Epithelial cell of proximal tubule (primary cell): Measurements from ENCODE around the gene RNF44. TPM values are rescaled to one million over a fixed set of nuclear protein-coding genes. Genes with fewer than 3 reads are reported as not detected.

ENCODE experiments used
- DNase-seq: peaks from one replicate; pipeline ENCODE4 v3.0.0-alpha.2; 2011; ENCODE audit warnings: low read depth
- H3K4me3 ChIP-seq: 2 replicates; pipeline ENCODE4 v1.5.1; 2011; ENCODE audit warnings: low read depth, mild to moderate bottlenecking, low read length
- CTCF ChIP-seq: conservative IDR thresholded peaks from 2 replicates; pipeline ENCODE4 v1.5.1; 2012; ENCODE audit warnings: low read depth, mild to moderate bottlenecking, low read length
- total RNA-seq: library from RNA; depleted of rRNA; stranded (reverse); fragments of >200 nt; gene quantifications from 2 replicates; pipeline ENCODE4 v1.2.3, GENCODE V29; 2015

Gene RNF44
- total RNA-seq, 1 donor from 2014 or later = 17.1 TPM

DNA sequence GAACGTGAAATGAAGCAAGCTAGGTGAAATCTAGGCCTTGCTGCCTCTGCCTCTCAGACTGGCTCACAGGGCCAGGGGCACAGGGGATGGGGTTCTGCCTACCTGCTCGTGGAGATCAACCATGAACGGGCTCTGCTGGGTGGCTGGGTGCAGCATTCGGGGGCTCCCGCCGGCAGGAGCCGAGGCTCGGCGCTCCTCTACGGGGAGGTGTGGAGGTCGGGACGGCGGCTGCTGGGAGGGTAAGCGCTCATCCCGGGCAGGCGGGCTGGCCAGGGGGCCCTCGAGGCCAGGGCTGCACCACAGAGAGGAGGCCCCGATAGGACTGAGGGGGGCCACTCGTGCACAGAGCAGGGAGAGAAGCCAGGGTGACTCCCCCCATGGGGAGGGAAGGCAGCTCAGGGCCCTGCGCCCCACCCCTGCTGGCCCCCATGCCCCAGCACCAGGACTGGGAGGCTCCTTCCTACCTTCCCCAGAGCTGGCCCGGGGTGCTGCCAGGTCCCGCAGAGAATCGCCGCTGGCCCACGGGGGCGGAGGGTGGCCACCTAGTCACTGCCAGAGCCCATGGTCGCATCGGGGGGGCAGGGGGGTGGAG, 5.2 kb downstream of the RNF44 start:
- DNase-seq = no peak
- TF ChIP-seq CTCF = no peak
- H3K4me3 ChIP-seq = no peak overlapping the region

GRCh38 chr5:176530983-176531901, 6.0 kb downstream of the RNF44 start:
- H3K4me3 ChIP-seq = no peak overlapping the region
- no peak for TF ChIP-seq CTCF
- DNase-seq = no peak

DNA sequence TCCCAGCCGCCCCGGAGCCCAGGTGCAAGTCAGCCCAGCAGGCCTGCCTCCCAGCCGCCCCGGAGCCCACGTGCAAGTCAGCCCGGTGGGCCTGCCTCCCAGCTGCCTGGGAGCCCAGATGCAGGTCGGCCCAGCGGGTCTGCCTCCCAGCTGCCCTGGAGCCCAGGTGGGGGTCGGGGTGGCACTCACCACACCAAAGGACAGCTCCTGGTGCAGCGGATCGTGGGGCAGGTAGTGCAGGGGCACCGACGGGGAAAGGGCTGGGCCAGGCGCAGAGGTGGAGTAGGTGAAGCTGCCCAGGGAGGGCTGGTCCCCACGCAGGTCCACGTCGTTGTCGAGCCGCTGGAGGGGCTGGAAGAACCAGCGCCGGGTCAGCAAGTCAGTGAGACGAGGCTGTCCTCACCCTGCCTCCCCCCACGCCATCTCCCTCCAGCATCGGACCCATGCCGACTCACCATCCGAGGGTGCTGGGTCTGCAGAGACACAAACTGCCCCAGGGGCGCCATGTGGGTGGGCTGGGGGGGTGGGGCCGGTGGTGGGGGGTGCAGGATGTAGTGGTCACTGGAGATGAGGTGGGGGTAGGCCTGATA, 6.7 kb downstream of the RNF44 start:
- no peak for DNase-seq
- TF ChIP-seq CTCF = no peak
- H3K4me3 ChIP-seq = no peak overlapping the region

DNA sequence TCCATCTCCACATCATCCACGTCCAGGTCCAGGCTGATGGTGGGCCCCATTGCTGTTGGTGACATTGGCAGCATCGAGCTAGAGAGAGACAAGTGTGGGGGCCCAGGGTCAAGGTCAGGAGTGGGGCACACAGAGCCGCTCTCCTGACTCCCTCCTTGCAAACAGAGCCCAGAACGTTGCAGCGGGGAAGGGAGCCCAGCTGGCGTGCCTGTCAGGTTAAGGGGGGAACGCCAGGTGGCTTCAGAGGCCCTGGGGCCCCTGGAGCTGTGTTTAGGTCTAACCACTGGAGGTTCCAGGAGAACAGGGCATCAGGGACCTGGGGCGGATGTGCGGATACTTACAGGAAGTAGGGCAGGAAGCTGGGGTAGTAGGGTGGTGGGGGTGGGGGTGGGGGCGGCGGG, 7.5 kb downstream of the RNF44 start:
- no peak overlapping the region for H3K4me3 ChIP-seq
- TF ChIP-seq CTCF = no peak
- no peak for DNase-seq

- TF ChIP-seq CTCF = no peak
- DNase-seq = no peak
- H3K4me3 ChIP-seq = no peak overlapping the region
Measured at GRCh38 chr5:176529116-176529740, 8.0 kb downstream of the RNF44 start.

DNA sequence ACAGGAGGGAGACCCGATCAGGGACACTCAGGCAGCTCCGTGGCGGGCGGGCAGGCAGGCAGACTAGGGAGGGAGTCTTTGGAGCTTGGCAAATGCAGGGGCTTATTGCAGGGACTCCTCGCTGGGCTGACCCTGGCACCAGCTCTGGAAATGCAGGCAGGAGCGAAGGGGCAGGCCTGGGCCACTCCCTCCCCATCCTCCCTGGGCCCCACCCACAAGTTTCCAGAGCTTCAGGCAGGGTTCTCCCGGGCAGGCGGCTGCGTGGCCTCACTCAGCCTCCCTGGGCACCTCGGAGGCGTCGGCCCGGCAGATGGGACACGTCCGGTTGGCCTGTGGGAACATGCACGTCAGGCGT, 8.5 kb downstream of the RNF44 start:
- H3K4me3 ChIP-seq = no peak overlapping the region
- no peak for TF ChIP-seq CTCF
- no peak for DNase-seq
